ENCODE data around the gene TTC39A.
A peak's percentile ranks its signal among the peaks of the same experiment; 100 is the strongest.

GRCh38 chr1:51296383-51297357 lies 33.7 kb downstream of the TTC39A start:
- no peak for TF ChIP-seq HOXB5 (CRISPR knock-in tag; IDR thresholded peaks at IDR 0.05)
- TF ChIP-seq CTCF (IDR thresholded peaks at IDR 0.05) = peak; percentile 72
